CD8-positive, alpha-beta memory T cell (primary cell): ENCODE data around the gene RBPJ. TPM values are rescaled to one million over a fixed set of nuclear protein-coding genes. Genes with fewer than 3 reads are reported as not detected.

ENCODE experiments used
- CTCF ChIA-PET: fragments of 350-600 bp; sonication (Branson Sonifier 250); formaldehyde crosslinking; loops from one replicate; lab custom pipeline; 2021; ENCODE audit warnings: antibody characterized with exemption; lab: Charles Lee
- POLR2A ChIA-PET: fragments of 350-600 bp; sonication (Branson Sonifier 250); formaldehyde crosslinking; loops from one replicate; lab custom pipeline; 2021; ENCODE audit warnings: antibody characterized with exemption; lab: Charles Lee
- DNase-seq, 5 donors: peaks; one replicate each; pipeline versions ENCODE4 v3.0.0 to v3.0.0-alpha.2; 2020 to 2022; ENCODE audit warnings: mixed read lengths in 1 of 5
- H3K27ac ChIP-seq: one replicate; pipeline ENCODE4 v1.7.0; 2013; ENCODE audit warnings: low read depth, mild to moderate bottlenecking, low read length, moderate library complexity
- H3K27me3 ChIP-seq: 2 replicates; pipeline ENCODE4 v1.7.0; 2013; ENCODE audit warnings: low read length, mild to moderate bottlenecking; ENCODE audit not compliant: insufficient read depth, poor library complexity, severe bottlenecking
- H3K36me3 ChIP-seq: 2 replicates; pipeline ENCODE4 v1.7.0; 2013; ENCODE audit warnings: mild to moderate bottlenecking, low read length, moderate library complexity; ENCODE audit not compliant: insufficient read depth
- H3K4me1 ChIP-seq: 2 replicates; pipeline ENCODE4 v1.7.0; 2013; ENCODE audit warnings: mild to moderate bottlenecking, low read length, moderate library complexity; ENCODE audit not compliant: insufficient read depth
- H3K4me3 ChIP-seq: 2 replicates; pipeline ENCODE4 v1.7.0; 2013; ENCODE audit warnings: mild to moderate bottlenecking, low read length
- H3K9me3 ChIP-seq: 2 replicates; pipeline ENCODE4 v1.7.0; 2013; ENCODE audit warnings: mild to moderate bottlenecking, low read length
- H3K27ac Mint-ChIP-seq, 8 donors: one replicate each; pipeline ENCODE4 v1.8.0; 2020 to 2021; ENCODE audit warnings: mixed read lengths in 8 of 8, mild to moderate bottlenecking in 6 of 8, inconsistent platforms in 3 of 8, moderate library complexity in 3 of 8
- H3K27me3 Mint-ChIP-seq, 2 donors: one replicate each; pipeline ENCODE4 v1.8.0; 2020 to 2021; ENCODE audit warnings: mixed read lengths in 2 of 2, mild to moderate bottlenecking in 1 of 2, moderate library complexity in 1 of 2
- H3K36me3 Mint-ChIP-seq, 3 donors: one replicate each; pipeline ENCODE4 v1.8.0; 2020 to 2021; ENCODE audit warnings: mixed read lengths in 3 of 3, inconsistent platforms in 1 of 3, mild to moderate bottlenecking in 1 of 3
- H3K4me1 Mint-ChIP-seq, 3 donors: one replicate each; pipeline ENCODE4 v1.8.0; 2020 to 2021; ENCODE audit warnings: mixed read lengths in 3 of 3, inconsistent platforms in 1 of 3, mild to moderate bottlenecking in 1 of 3
- H3K4me3 Mint-ChIP-seq, 7 donors: one replicate each; pipeline ENCODE4 v1.8.0; 2020 to 2021; ENCODE audit warnings: mixed read lengths in 7 of 7, mild to moderate bottlenecking in 6 of 7, moderate library complexity in 4 of 7, inconsistent platforms in 2 of 7
- H3K9me3 Mint-ChIP-seq, 5 donors: one replicate each; pipeline ENCODE4 v1.8.0; 2020 to 2022; ENCODE audit warnings: mixed read lengths in 5 of 5, mild to moderate bottlenecking in 3 of 5, moderate library complexity in 2 of 5, inconsistent platforms in 1 of 5
- polyA plus RNA-seq: library from polyadenylated mRNA; unstranded; fragments of 300-500 nt; fragmentation: Illumina TruSeq; gene quantifications from one replicate; pipeline ENCODE4 v1.2.3, GENCODE V29; 2021
- total RNA-seq, 2 experiments: library from RNA; stranded (reverse); gene quantifications; one replicate each; pipeline ENCODE4 v1.2.3, GENCODE V29; 2021

RBPJ gene
- total and polyA plus RNA-seq, 3 experiments from 2014 or later = 94.0 to 201 (median 199) TPM

GRCh38 chr4:26459756-26460530 lies 139.1 kb downstream of the RBPJ start:
- H3K36me3 ChIP-seq = no peaks in the 10 kb centered on the region
- H3K4me3 ChIP-seq = no peak overlapping the region
- H3K27ac ChIP-seq = no peak overlapping the region
- DNase-seq = no peak
- no peak overlapping the region for H3K4me3 Mint-ChIP-seq
- H3K27ac Mint-ChIP-seq = no peak overlapping the region
- H3K9me3 Mint-ChIP-seq = no peaks in the 10 kb centered on the region
- no peaks in the 10 kb centered on the region for H3K9me3 ChIP-seq
- no peaks in the 10 kb centered on the region for H3K4me1 ChIP-seq
- H3K4me1 Mint-ChIP-seq = peaks cover 9 to 14% (median 12%) of the 10 kb centered on the region in 3 donors
- CTCF ChIA-PET = interaction anchor here (1.0 to 1.7 kb wide), 4 partner anchors 10 to 551 kb away, joined by 3 to 4 read pairs (median 4); no protein-coding TSS in a partner anchor
- POLR2A ChIA-PET = no interaction called here
- peaks cover 0 to 8% of the 10 kb centered on the region in 2 donors for H3K27me3 Mint-ChIP-seq
- H3K36me3 Mint-ChIP-seq = no peaks in the 10 kb centered on the region
- H3K27me3 ChIP-seq = no peaks in the 10 kb centered on the region

GRCh38 chr4:26462874-26463273 lies 142.1 kb downstream of the RBPJ start:
- peaks cover 0 to 14% of the 10 kb centered on the region in 2 donors for H3K27me3 Mint-ChIP-seq
- Histone ChIP-seq H3K9me3 (no peaks in the 10 kb centered on the region), H3K27me3 (no peaks in the 10 kb centered on the region), H3K27ac (no peak overlapping the region), H3K4me1 (no peaks in the 10 kb centered on the region), H3K36me3 (no peaks in the 10 kb centered on the region), H3K4me3 (no peak overlapping the region)
- no peaks in the 10 kb centered on the region for H3K9me3 Mint-ChIP-seq
- no peak for DNase-seq
- no peak overlapping the region for H3K4me3 Mint-ChIP-seq
- ChIA-PET POLR2A (interaction anchor here (0.6 kb wide), 1 partner anchor 408 kb away, joined by 4 read pairs; no protein-coding TSS in a partner anchor), CTCF (interaction anchor here (1.2 to 1.3 kb wide), 3 partner anchors 11 to 547 kb away, joined by 3 to 5 read pairs (median 4); no protein-coding TSS in a partner anchor)
- no peaks in the 10 kb centered on the region for H3K36me3 Mint-ChIP-seq
- peaks cover 9 to 13% (median 12%) of the 10 kb centered on the region in 3 donors for H3K4me1 Mint-ChIP-seq
- peak overlapping the region in 1 of 8 donors; percentile 2 for H3K27ac Mint-ChIP-seq

- no peak overlapping the region for H3K27ac ChIP-seq
- H3K9me3 Mint-ChIP-seq = no peaks in the 10 kb centered on the region
- H3K4me3 Mint-ChIP-seq = no peak overlapping the region
- H3K36me3 ChIP-seq = no peaks in the 10 kb centered on the region
- peaks cover 6 to 8% (median 8%) of the 10 kb centered on the region in 3 donors for H3K4me1 Mint-ChIP-seq
- H3K27me3 Mint-ChIP-seq = peaks cover 0 to 14% of the 10 kb centered on the region in 2 donors
- H3K27ac Mint-ChIP-seq = no peak overlapping the region
- no peaks in the 10 kb centered on the region for H3K4me1 ChIP-seq
- H3K4me3 ChIP-seq = no peak overlapping the region
- ChIA-PET CTCF (interaction anchor here (1.2 to 1.3 kb wide), 2 partner anchors 11 to 258 kb away, joined by 3 to 4 read pairs; no protein-coding TSS in a partner anchor), POLR2A (interaction anchor here (0.6 kb wide), 1 partner anchor 407 kb away, joined by 4 read pairs; no protein-coding TSS in a partner anchor)
- no peaks in the 10 kb centered on the region for H3K27me3 ChIP-seq
- H3K36me3 Mint-ChIP-seq = no peaks in the 10 kb centered on the region
- H3K9me3 ChIP-seq = no peaks in the 10 kb centered on the region
- DNase-seq = no peak
Measured at GRCh38 chr4:26463386-26463785, 142.6 kb downstream of the RBPJ start.

DNA sequence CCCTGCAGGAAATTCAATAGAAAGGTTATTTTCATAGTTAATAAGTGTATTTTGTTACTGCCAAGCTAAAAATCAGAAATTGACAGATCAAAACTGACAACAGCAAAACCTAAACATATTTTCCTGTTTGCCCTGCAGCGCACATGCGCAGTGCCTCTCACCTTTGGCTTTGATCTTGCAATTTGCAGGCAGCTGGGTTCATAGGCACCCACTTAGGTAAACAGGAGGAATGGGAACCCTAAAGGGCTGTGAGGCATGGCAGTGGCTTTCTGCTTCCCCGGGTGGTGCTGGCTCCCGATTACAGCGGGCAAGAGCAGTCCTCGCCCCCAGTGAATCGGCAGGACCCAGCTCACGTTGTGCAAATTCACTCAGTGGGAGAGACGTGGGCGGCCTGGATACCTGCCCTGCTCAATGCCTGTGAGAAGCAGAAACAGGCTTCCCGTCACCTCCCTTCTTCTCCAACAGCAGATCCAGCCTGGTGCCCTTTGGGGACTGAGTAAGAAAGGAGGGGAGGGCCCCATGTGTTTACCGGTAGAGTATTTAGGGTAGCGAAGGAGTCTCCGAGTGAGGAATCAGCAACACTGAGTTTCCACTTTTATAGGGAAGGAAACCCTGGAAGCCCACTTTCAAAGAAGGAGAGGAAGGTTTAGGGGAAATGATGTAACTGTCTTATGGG lies 143.7 kb downstream of the RBPJ start:
- no peak overlapping the region for H3K4me3 Mint-ChIP-seq
- Histone ChIP-seq H3K9me3 (no peaks in the 10 kb centered on the region), H3K27me3 (no peaks in the 10 kb centered on the region), H3K4me1 (no peaks in the 10 kb centered on the region), H3K36me3 (no peaks in the 10 kb centered on the region), H3K27ac (no peak overlapping the region), H3K4me3 (no peak overlapping the region)
- no peaks in the 10 kb centered on the region for H3K9me3 Mint-ChIP-seq
- peaks cover 0 to under 1% (median 0%) of the 10 kb centered on the region in 3 donors for H3K4me1 Mint-ChIP-seq
- DNase-seq = no peak
- ChIA-PET CTCF (no interaction called here), POLR2A (no interaction called here)
- no peak overlapping the region for H3K27ac Mint-ChIP-seq
- H3K36me3 Mint-ChIP-seq = peaks cover 0 to 5% (median 1%) of the 10 kb centered on the region in 3 donors
- H3K27me3 Mint-ChIP-seq = peaks cover 0 to 14% of the 10 kb centered on the region in 2 donors

DNA sequence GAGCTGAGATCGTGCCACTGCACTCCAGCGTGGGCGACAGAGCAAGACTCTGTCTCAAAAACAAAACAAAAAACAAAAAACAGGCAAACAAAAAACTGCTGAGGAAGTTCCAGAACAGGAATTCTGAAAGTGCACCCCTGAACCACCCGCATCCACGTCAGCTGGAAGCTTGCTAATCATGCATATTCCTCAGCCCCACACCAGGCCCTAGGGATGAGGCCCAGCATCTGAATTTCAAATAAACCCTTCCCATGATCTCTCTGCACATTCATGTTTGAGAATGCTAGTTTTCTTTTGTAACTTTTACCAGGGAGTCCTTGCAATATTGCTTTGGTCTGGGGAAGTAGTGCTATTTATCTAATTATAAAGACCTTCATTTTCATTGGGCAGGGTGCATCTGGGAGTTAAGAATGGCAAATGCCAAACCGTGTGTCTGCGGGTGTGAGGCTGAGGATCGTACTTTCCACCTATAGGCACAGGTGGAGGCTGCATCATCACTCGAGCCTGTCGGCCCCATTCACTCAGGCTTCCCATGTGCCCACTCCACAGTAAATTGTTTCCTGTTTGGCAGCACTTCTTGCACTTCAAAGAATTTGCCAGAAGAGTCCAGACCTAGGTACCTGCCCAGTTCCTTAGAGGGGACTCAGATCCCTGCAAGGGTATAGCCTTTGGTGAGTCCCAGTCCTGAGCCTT lies 145.9 kb downstream of the RBPJ start:
- H3K36me3 Mint-ChIP-seq = peaks cover 0 to 5% (median 1%) of the 10 kb centered on the region in 3 donors
- Histone ChIP-seq H3K4me1 (no peaks in the 10 kb centered on the region), H3K27ac (no peak overlapping the region), H3K9me3 (no peaks in the 10 kb centered on the region), H3K36me3 (no peaks in the 10 kb centered on the region), H3K27me3 (no peaks in the 10 kb centered on the region), H3K4me3 (no peak overlapping the region)
- no peaks in the 10 kb centered on the region for H3K4me1 Mint-ChIP-seq
- ChIA-PET POLR2A (no interaction called here), CTCF (no interaction called here)
- H3K9me3 Mint-ChIP-seq = no peaks in the 10 kb centered on the region
- H3K27me3 Mint-ChIP-seq = peaks cover 2 to 15% of the 10 kb centered on the region in 2 donors
- no peak overlapping the region for H3K27ac Mint-ChIP-seq
- DNase-seq = no peak
- H3K4me3 Mint-ChIP-seq = no peak overlapping the region

DNA sequence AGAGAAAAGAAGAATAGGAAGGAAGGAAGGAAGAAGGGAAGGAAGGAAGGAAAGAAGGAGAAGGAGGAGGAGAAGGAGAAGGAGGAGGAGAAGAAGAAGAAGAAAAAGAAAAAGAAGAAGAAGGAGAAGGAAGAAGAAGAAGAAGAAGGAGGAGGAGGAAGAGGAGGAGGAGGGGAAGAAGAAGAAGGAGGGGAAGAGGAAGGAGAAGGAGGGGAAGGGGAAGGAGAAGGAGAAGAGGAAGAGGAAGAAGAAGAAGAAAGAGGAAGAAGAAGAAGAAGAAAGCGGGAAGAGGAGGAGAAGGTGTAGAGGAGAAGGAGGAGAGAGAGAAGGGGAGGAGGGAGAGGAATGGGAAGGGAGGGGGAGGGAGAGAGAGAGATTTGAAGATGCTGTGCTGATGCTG lies 146.9 kb downstream of the RBPJ start:
- Histone ChIP-seq H3K27me3 (no peaks in the 10 kb centered on the region), H3K4me1 (no peaks in the 10 kb centered on the region), H3K36me3 (no peaks in the 10 kb centered on the region), H3K27ac (no peak overlapping the region), H3K9me3 (no peaks in the 10 kb centered on the region), H3K4me3 (no peak overlapping the region)
- H3K36me3 Mint-ChIP-seq = peaks cover 0 to 5% (median 1%) of the 10 kb centered on the region in 3 donors
- H3K4me1 Mint-ChIP-seq = no peaks in the 10 kb centered on the region
- H3K27me3 Mint-ChIP-seq = peaks cover 2 to 20% of the 10 kb centered on the region in 2 donors
- no peak for DNase-seq
- ChIA-PET CTCF (no interaction called here), POLR2A (no interaction called here)
- H3K4me3 Mint-ChIP-seq = no peak overlapping the region
- no peaks in the 10 kb centered on the region for H3K9me3 Mint-ChIP-seq
- H3K27ac Mint-ChIP-seq = peak overlapping the region in 1 of 8 donors; percentile 15

- H3K9me3 ChIP-seq = no peaks in the 10 kb centered on the region
- no peak overlapping the region for H3K27ac ChIP-seq
- Mint-ChIP-seq H3K36me3 (peaks cover 0 to 5% (median 1%) of the 10 kb centered on the region in 3 donors), H3K9me3 (no peaks in the 10 kb centered on the region), H3K27ac (no peak overlapping the region), H3K4me3 (no peak overlapping the region), H3K4me1 (no peaks in the 10 kb centered on the region), H3K27me3 (peaks cover 5 to 24% of the 10 kb centered on the region in 2 donors)
- no peaks in the 10 kb centered on the region for H3K36me3 ChIP-seq
- H3K4me1 ChIP-seq = no peaks in the 10 kb centered on the region
- H3K4me3 ChIP-seq = no peak overlapping the region
- POLR2A ChIA-PET = no interaction called here
- no peaks in the 10 kb centered on the region for H3K27me3 ChIP-seq
- no peak for DNase-seq
- CTCF ChIA-PET = no interaction called here
Measured at GRCh38 chr4:26468283-26468949, 147.6 kb downstream of the RBPJ start.
